SHP77 (cell line): ENCODE results near the gene SHE.

Experiments used
- DNase-seq, 2 experiments: peaks; one replicate each; lab custom pipeline; 2025; lab: John Stamatoyannopoulos, UW

Gene SHE

GRCh38 chr1:154478639-154479038 lies 23.6 kb downstream of the SHE start:
- no peak for DNase-seq

GRCh38 chr1:154478013-154478412 lies 24.2 kb downstream of the SHE start:
- DNase-seq, result no peak

GRCh38 chr1:154476791-154477190 lies 25.4 kb downstream of the SHE start:
- DNase-seq, result no peak

GRCh38 chr1:154474802-154475201 lies 27.4 kb downstream of the SHE start:
- DNase-seq, result no peak

GRCh38 chr1:154471304-154471703 lies 30.9 kb downstream of the SHE start:
- no peak for DNase-seq

- DNase-seq, result peak; percentile 21 to 43
These were observed 32.2 kb downstream of the SHE start for GRCh38 chr1:154469844-154470560.

- no peak for DNase-seq
These were observed 33.5 kb downstream of the SHE start for GRCh38 chr1:154468535-154469250.

GRCh38 chr1:154467434-154468102 lies 34.6 kb downstream of the SHE start:
- DNase-seq, result no peak

- peak in 1 of 2 experiments; percentile 23 for DNase-seq
These were observed 35.2 kb downstream of the SHE start for GRCh38 chr1:154466921-154467417.

- DNase-seq, result no peak
These were observed 36.0 kb downstream of the SHE start for GRCh38 chr1:154466206-154466605.

- DNase-seq, result no peak
These were observed 36.5 kb downstream of the SHE start for GRCh38 chr1:154465621-154466195.

- no peak for DNase-seq
These were observed 38.7 kb downstream of the SHE start for GRCh38 chr1:154463512-154463990.

GRCh38 chr1:154460695-154461260 lies 41.4 kb downstream of the SHE start:
- no peak for DNase-seq

- no peak for DNase-seq
These were observed 43.1 kb downstream of the SHE start for GRCh38 chr1:154459080-154459479.

- DNase-seq, result no peak
These were observed 45.6 kb downstream of the SHE start for GRCh38 chr1:154456631-154457030.

- DNase-seq, result no peak
These were observed 47.7 kb downstream of the SHE start for GRCh38 chr1:154454386-154455120.

GRCh38 chr1:154453574-154454352 lies 48.4 kb downstream of the SHE start:
- no peak for DNase-seq

GRCh38 chr1:154453161-154453560 lies 49.1 kb downstream of the SHE start:
- no peak for DNase-seq

GRCh38 chr1:154448331-154448811 lies 53.8 kb downstream of the SHE start:
- no peak for DNase-seq

GRCh38 chr1:154446789-154447188 lies 55.4 kb downstream of the SHE start:
- DNase-seq, result no peak
